ACC112 (cell line): ENCODE measurements around the gene LCE1C.

Experiments used
- H2AFZ ChIP-seq: fragments of 200-600 bp; sonication (generic); one replicate; pipeline ENCODE4 v1.6.0; 2017; ENCODE audit warnings: antibody characterized with exemption, low read length; ENCODE audit not compliant: unreplicated experiment
- H3K27ac ChIP-seq: fragments of 200-600 bp; sonication (generic); 2 replicates; pipeline ENCODE4 v1.5.1; 2014; ENCODE audit warnings: low read depth, mild to moderate bottlenecking, antibody characterized with exemption, low read length, moderate library complexity
- H3K27me3 ChIP-seq: fragments of 200-600 bp; sonication (generic); 2 replicates; pipeline ENCODE4 v1.6.1; 2014; ENCODE audit warnings: mild to moderate bottlenecking, antibody characterized with exemption, low read length, moderate library complexity, mixed read lengths; ENCODE audit not compliant: insufficient read depth
- H3K36me3 ChIP-seq: fragments of 200-600 bp; sonication (generic); 2 replicates; pipeline ENCODE4 v1.6.1; 2016; ENCODE audit warnings: mild to moderate bottlenecking, antibody characterized with exemption, low read length, moderate library complexity, mixed read lengths; ENCODE audit not compliant: insufficient read depth
- H3K4me1 ChIP-seq: fragments of 200-600 bp; sonication (generic); one replicate; pipeline ENCODE4 v1.6.1; 2016; ENCODE audit warnings: low read length, mixed read lengths; ENCODE audit not compliant: insufficient read depth, unreplicated experiment, control insufficient read depth
- H3K4me3 ChIP-seq: fragments of 200-600 bp; sonication (generic); 2 replicates; pipeline ENCODE4 v1.5.1; 2014; ENCODE audit warnings: mild to moderate bottlenecking, low read depth, low read length
- H3K79me2 ChIP-seq: fragments of 200-600 bp; sonication (generic); one replicate; pipeline ENCODE4 v1.6.0; 2016; ENCODE audit warnings: low read length; ENCODE audit not compliant: control insufficient read depth, unreplicated experiment, insufficient read depth

LCE1C gene

DNA sequence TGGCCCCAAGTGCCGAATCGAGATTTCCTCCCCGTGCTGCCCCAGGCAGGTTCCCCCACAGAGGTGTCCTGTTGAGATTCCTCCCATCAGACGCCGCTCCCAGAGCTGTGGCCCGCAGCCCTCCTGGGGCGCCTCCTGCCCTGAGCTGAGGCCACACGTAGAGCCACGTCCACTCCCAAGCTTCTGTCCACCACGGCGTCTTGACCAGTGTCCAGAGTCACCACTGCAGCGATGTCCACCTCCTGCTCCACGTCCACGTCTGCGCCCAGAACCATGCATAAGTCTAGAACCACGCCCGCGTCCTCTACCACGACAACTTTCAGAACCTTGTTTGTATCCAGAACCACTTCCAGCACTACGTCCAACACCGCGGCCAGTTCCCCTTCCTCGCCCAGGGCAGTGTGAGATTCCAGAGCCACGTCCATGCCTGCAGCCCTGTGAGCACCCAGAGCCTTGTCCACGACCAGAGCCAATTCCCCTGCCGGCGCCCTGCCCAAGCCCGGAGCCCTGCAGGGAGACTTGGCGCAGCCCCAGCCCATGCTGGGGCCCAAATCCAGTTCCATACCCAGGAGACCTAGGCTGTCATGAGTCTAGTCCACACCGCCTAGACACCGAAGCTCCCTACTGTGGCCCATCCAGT is 45.8 kb downstream of the LCE1C start:
- H3K4me3 ChIP-seq, result no peak overlapping the region
- H3K36me3 ChIP-seq, result no peaks in the 10 kb centered on the region
- H2AFZ ChIP-seq, result no peak overlapping the region
- no peak overlapping the region for H3K27ac ChIP-seq
- no peaks in the 10 kb centered on the region for H3K27me3 ChIP-seq
- H3K4me1 ChIP-seq, result no peaks in the 10 kb centered on the region
- H3K79me2 ChIP-seq, result no peaks in the 10 kb centered on the region

DNA sequence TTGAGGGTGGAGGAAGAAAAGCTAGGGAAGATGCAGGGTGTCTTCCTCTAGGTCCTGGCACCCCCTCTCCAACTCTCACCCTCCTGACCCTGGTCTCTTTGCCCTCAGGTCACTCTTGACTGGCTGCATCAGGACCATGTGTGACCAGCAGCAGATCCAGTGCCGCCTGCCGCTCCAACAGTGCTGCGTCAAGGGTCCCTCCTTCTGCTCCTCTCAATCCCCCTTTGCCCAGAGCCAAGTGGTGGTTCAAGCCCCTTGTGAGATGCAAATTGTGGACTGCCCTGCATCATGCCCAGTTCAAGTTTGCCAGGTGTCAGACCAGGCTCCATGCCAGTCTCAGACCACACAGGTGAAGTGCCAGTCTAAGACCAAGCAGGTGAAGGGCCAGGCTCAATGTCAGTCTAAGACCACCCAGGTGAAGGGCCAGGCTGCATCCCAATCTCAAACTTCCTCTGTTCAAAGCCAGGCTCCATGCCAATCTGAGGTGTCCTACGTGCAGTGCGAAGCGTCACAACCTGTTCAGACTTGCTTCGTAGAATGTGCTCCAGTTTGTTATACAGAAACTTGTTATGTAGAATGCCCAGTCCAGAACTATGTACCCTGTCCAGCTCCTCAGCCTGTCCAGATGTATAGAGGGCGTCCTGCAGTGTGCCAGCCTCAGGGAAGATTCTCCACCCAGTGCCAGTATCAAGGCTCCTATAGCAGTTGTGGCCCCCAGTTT is 46.8 kb downstream of the LCE1C start:
- no peaks in the 10 kb centered on the region for H3K36me3 ChIP-seq
- H2AFZ ChIP-seq, result no peak overlapping the region
- no peak overlapping the region for H3K4me3 ChIP-seq
- no peaks in the 10 kb centered on the region for H3K79me2 ChIP-seq
- no peak overlapping the region for H3K27ac ChIP-seq
- H3K27me3 ChIP-seq, result no peaks in the 10 kb centered on the region
- no peaks in the 10 kb centered on the region for H3K4me1 ChIP-seq

DNA sequence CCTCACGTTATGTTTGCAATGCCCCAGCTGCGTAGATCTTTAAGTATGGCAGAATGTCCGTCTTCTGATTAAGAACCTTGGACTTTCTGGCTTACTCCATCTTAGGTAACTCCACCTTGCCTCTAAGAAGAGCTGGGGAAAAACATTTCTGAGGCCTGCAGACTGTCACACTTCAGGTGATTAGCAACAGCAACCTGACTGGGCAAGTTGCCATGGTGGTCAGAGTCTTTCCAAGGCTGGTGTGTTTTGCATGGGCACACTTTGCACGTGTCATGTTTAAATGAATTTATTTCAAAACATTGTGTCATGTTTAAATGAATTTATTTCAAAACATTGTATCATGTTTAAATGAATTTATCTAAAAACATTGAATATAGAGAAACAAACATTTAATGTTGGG is 47.8 kb downstream of the LCE1C start:
- Histone ChIP-seq H3K79me2 (no peaks in the 10 kb centered on the region), H3K27me3 (no peaks in the 10 kb centered on the region), H3K4me1 (no peaks in the 10 kb centered on the region), H3K36me3 (no peaks in the 10 kb centered on the region), H3K4me3 (no peak overlapping the region), H2AFZ (no peak overlapping the region), H3K27ac (no peak overlapping the region)

DNA sequence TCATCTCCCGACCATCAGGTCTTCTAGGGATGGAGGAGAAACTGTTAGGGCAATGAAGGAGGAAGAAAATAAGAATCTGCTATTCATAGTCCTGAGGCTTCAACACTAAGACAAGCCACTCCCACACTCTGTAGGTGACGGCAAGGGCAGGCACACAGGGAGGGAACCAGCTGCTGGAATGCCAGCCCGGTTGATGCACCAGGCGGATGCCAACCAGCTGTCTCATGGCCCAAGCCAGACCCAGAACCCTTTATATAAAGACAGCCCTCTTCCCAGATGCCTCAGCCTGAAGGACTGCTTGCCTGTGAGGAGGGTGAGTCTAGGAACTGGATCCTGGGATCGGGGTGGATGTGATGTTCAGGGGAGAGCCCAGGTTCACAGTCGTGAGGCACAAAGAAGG is 48.7 kb downstream of the LCE1C start, which contains the start of gene KPRP:
TSS of gene KPRP (plus strand) at position 279 of the 400 bp plus-strand sequence. CDS start 1,564 bp downstream, outside the sequence.
- Histone ChIP-seq H3K36me3 (no peaks in the 10 kb centered on the region), H3K27me3 (no peaks in the 10 kb centered on the region), H3K4me1 (no peaks in the 10 kb centered on the region), H3K4me3 (no peak within 1 kb of the TSS), H3K27ac (no peak within 1 kb of the TSS), H3K79me2 (no peaks in the 10 kb centered on the region), H2AFZ (no peak within 1 kb of the TSS)

DNA sequence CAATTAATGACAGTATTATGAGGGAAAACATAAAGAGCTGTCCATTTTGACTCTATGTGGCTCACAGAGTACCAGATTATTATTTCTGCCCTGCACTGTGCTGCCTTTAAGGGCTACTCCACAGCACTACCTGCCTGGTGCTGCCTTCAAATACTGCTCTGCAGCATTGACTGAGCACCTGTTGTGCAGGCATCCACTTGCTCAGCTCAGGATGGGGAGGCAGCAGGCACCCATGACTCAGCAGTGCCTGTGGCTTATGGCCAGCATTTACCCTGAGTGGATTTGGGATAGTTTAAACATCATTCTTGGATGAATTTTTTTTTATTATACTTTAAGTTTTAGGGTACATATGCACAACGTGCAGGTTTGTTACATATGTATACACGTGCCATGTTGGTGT is 49.6 kb downstream of the LCE1C start:
- no peak overlapping the region for H3K4me3 ChIP-seq
- no peaks in the 10 kb centered on the region for H3K27me3 ChIP-seq
- no peak overlapping the region for H3K27ac ChIP-seq
- H3K79me2 ChIP-seq, result no peaks in the 10 kb centered on the region
- peaks cover 3% of the 10 kb centered on the region for H3K4me1 ChIP-seq
- no peak overlapping the region for H2AFZ ChIP-seq
- no peaks in the 10 kb centered on the region for H3K36me3 ChIP-seq
